Osteocyte (in vitro differentiated cells): ENCODE measurements around the gene C5. TPM values are rescaled to one million over a fixed set of nuclear protein-coding genes. Genes with fewer than 3 reads are reported as not detected.

Experiments used
- DNase-seq: peaks from one replicate; pipeline ENCODE4 v3.0.0; 2021; ENCODE audit warnings: mixed read lengths; ENCODE audit not compliant: unreplicated experiment; ENCODE audit errors: extremely low spot score
- H3K27ac Mint-ChIP-seq: one replicate; pipeline ENCODE4 v1.8.0; 2021; ENCODE audit warnings: mild to moderate bottlenecking, mixed read lengths; ENCODE audit not compliant: unreplicated experiment
- H3K27me3 Mint-ChIP-seq: one replicate; pipeline ENCODE4 v1.8.0; 2021; ENCODE audit warnings: mixed read lengths; ENCODE audit not compliant: unreplicated experiment
- H3K36me3 Mint-ChIP-seq: one replicate; pipeline ENCODE4 v1.8.0; 2021; ENCODE audit warnings: mixed read lengths; ENCODE audit not compliant: unreplicated experiment
- H3K4me1 Mint-ChIP-seq: one replicate; pipeline ENCODE4 v1.8.0; 2021; ENCODE audit warnings: mixed read lengths; ENCODE audit not compliant: unreplicated experiment
- H3K4me3 Mint-ChIP-seq: one replicate; pipeline ENCODE4 v1.8.0; 2021; ENCODE audit warnings: mild to moderate bottlenecking, moderate library complexity, mixed read lengths; ENCODE audit not compliant: unreplicated experiment
- H3K9me3 Mint-ChIP-seq: one replicate; pipeline ENCODE4 v1.8.0; 2021; ENCODE audit warnings: mixed read lengths; ENCODE audit not compliant: unreplicated experiment
- CTCF ChIP-seq: fragments of 200-600 bp; sonication (generic); IDR thresholded peaks from 2 replicates; pipeline ENCODE4 v1.5.0; 2021; ENCODE audit warnings: antibody characterized with exemption, mild to moderate bottlenecking, moderate library complexity
- total RNA-seq: library from RNA; stranded (reverse); gene quantifications from 2 replicates; pipeline ENCODE4 v1.2.1, GENCODE V29; 2021

C5 gene
- total RNA-seq, 1 donor from 2014 or later, result 6.3 TPM

DNA sequence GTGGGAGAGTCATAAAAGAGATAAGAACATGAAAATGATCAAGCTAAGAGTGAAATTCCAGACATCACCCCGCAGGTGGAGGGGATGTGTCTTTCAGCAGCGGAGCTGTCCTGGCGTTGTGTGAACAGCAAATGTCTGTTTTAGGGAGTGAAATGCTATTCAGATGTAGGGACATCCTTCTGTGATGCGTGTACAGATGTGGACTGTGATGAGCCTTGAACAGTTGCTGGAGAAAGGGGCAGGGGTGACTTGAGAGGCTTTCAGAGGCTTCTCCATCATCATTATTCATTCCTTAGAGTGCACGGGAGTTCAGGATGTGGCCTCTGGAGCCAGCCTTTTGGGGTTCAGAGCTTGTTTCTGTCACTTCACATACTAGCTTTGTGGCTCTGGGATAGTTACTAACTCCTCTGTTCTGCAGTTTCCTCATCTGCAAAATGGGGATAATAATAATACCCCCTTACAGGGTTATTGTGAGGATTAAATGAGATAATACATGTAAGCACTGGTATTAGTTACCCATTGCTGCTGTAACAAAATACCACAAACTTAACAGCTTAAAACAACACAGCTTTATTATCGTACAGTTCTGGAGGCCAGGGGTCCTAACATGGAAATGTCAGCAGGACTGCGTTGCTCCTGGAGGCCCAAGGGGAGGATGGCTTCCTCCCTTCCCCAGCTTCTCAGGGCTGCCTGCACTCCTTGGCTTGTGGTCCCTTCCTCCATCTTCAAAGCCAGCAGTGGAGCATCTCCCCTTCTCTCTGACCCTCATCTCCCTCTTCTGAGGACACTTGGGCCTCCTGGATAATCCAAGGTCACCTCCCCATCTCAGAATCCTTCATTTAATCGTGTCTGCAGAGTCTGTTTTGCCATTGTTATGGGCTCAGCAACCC lies 132.8 kb downstream of the C5 start:
- Mint-ChIP-seq H3K4me1 (peaks cover 77% of the 10 kb centered on the region), H3K4me3 (peak overlapping the region; percentile 49), H3K9me3 (peaks cover 4% of the 10 kb centered on the region), H3K27ac (peak overlapping the region; percentile 100), H3K36me3 (peaks cover 10% of the 10 kb centered on the region), H3K27me3 (no peaks in the 10 kb centered on the region)
- DNase-seq, result no peak
- TF ChIP-seq CTCF, result no peak

GRCh38 chr9:120916588-120916987 lies 133.5 kb downstream of the C5 start:
- DNase-seq, result no peak
- H3K36me3 Mint-ChIP-seq, result peaks cover 11% of the 10 kb centered on the region
- peak overlapping the region; percentile 49 for H3K4me3 Mint-ChIP-seq
- TF ChIP-seq CTCF, result peak; percentile 49
- peak overlapping the region; percentile 100 for H3K27ac Mint-ChIP-seq
- no peaks in the 10 kb centered on the region for H3K27me3 Mint-ChIP-seq
- peaks cover 4% of the 10 kb centered on the region for H3K9me3 Mint-ChIP-seq
- H3K4me1 Mint-ChIP-seq, result peaks cover 71% of the 10 kb centered on the region

GRCh38 chr9:120915854-120916470 lies 134.1 kb downstream of the C5 start:
- peaks cover 64% of the 10 kb centered on the region for H3K4me1 Mint-ChIP-seq
- H3K27me3 Mint-ChIP-seq, result no peaks in the 10 kb centered on the region
- no peak for DNase-seq
- peaks cover 13% of the 10 kb centered on the region for H3K36me3 Mint-ChIP-seq
- H3K4me3 Mint-ChIP-seq, result no peak overlapping the region
- peaks cover 4% of the 10 kb centered on the region for H3K9me3 Mint-ChIP-seq
- no peak for TF ChIP-seq CTCF
- H3K27ac Mint-ChIP-seq, result peak overlapping the region; percentile 100

DNA sequence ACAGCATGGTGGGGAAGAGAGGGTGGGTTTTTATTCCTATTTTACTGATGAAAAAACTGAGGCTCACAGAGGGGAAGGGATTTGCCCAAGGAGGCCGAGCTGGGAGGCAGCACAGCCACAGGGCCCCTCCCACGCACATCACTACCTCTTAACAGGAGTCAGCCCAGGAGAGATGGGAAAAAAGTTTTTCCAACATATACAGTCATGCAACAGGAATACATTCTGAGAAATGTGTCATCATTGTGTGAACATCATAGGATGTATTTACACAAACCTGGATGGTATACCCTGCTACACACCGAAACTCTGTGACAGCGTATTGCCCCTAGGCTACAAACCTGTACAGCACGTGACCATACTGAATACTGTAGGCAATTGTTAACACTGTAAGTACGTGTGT lies 135.1 kb downstream of the C5 start:
- Mint-ChIP-seq H3K27ac (peak overlapping the region; percentile 82), H3K27me3 (no peaks in the 10 kb centered on the region), H3K36me3 (peaks cover 15% of the 10 kb centered on the region), H3K4me1 (peaks cover 56% of the 10 kb centered on the region), H3K9me3 (peaks cover 4% of the 10 kb centered on the region), H3K4me3 (no peak overlapping the region)
- TF ChIP-seq CTCF, result no peak
- no peak for DNase-seq

- H3K4me3 Mint-ChIP-seq, result no peak overlapping the region
- DNase-seq, result no peak
- H3K27ac Mint-ChIP-seq, result peak overlapping the region; percentile 82
- TF ChIP-seq CTCF, result no peak
- H3K36me3 Mint-ChIP-seq, result peaks cover 15% of the 10 kb centered on the region
- H3K4me1 Mint-ChIP-seq, result peaks cover 55% of the 10 kb centered on the region
- no peaks in the 10 kb centered on the region for H3K27me3 Mint-ChIP-seq
- H3K9me3 Mint-ChIP-seq, result peaks cover 4% of the 10 kb centered on the region
These were observed 135.7 kb downstream of the C5 start for GRCh38 chr9:120914396-120914795.
